ENCODE data around the gene IKZF3. TPM values are rescaled to one million over a fixed set of nuclear protein-coding genes. Genes with fewer than 3 reads are reported as not detected.
"Not testable (repeated sequence)": the region's sequence is repeated elsewhere in the genome, so short reads cannot be mapped to it uniquely, and the experiment has no call there.

Gene IKZF3
- total and polyA plus RNA-seq, 4 donors: 0.08 to 0.30 (median 0.18) TPM

GRCh38 chr17:39887078-39887477 is 23.0 kb upstream of the IKZF3 start:
- no peak for DNase-seq (ENCODE audit: low read depth in 4 of 6, low spot score in 6 of 6)
- Histone ChIP-seq H3K36me3 (ENCODE audit: control insufficient read depth, insufficient read depth, low read length) (no peaks in the 10 kb centered on the region), H3K27ac (ENCODE audit: low read depth, low read length) (no peak overlapping the region), H3K27me3 (ENCODE audit: control insufficient read depth, insufficient read depth, low read length) (no peaks in the 10 kb centered on the region), H3K4me3 (ENCODE audit: low read depth, low read length) (no peak overlapping the region), H3K4me1 (ENCODE audit: control insufficient read depth, insufficient read depth, low read length) (no peaks in the 10 kb centered on the region), H3K9me3 (ENCODE audit: control insufficient read depth, insufficient read depth, low read length) (no peaks in the 10 kb centered on the region)

DNA sequence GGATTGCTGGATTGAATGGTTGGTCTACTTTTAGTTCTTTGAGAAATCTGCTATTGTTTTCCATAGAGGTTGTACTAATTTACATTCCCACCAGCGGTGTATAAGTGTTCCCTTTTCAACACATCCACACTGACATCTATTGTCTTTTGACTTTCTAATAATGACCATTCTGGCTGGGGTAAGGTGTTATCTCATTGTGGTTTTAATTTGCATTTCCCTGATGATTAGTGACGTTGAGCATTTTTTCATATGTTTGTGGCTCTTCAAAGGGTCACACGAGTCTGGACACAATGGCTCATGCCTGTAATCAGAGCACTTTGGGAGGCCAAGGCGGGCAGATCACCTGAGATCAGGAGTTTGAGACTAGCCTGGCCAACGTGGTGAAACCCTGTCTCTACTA is 22.0 kb upstream of the IKZF3 start:
- not testable (repeated sequence) for H3K4me3 ChIP-seq (ENCODE audit: low read depth, low read length); DNase-seq (ENCODE audit: low read depth in 4 of 6, low spot score in 6 of 6); H3K36me3 ChIP-seq (ENCODE audit: control insufficient read depth, insufficient read depth, low read length); H3K4me1 ChIP-seq (ENCODE audit: control insufficient read depth, insufficient read depth, low read length); H3K9me3 ChIP-seq (ENCODE audit: control insufficient read depth, insufficient read depth, low read length); H3K27me3 ChIP-seq (ENCODE audit: control insufficient read depth, insufficient read depth, low read length); H3K27ac ChIP-seq (ENCODE audit: low read depth, low read length)
- 71% methylated on average over 3 of the region's 5 CpGs for WGBS (ENCODE audit: insufficient coverage)

DNA sequence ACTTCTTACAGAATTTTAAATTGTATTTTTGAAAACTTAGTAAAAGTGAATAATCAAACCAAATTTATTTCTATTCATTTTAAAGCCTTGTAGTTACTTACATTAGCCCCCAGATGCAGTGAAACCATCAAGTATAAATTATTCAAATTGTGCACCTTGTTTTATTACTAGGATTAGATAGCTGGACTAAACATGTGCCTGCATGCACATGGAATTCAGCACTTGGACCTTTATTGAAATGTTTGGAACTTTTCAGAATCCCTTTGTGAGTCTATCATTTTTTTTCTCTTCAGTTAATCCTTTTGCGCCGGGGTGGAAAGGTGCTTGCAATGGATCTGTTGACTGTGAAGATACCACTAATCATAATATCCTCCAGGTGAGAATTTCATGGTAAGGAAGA is 8.6 kb upstream of the IKZF3 start:
- H3K27me3 ChIP-seq (ENCODE audit: control insufficient read depth, insufficient read depth, low read length): peaks cover 14% of the 10 kb centered on the region
- WGBS (ENCODE audit: insufficient coverage): no CpG with 5 or more reads among the region's 2 CpGs

DNA sequence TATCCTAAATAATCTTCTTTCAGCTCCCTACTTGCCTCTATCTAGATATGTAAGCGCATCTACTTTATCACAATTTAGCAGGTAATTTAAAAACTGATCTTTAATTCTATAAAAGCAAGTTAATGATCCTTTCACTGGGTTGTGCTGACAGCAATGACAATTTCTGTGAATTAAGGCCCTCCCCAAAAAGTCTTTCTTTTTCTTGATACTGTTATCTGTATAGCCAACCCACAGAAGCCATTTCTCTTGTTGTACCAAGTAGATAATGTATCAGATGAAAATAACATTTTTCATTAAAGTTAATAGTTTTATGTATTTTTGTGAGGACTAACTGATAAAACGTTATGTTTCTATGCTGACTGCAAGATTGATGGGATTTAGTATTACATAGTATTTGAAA is 7.7 kb upstream of the IKZF3 start:
- WGBS (ENCODE audit: insufficient coverage): no CpG with 5 or more reads among the region's 2 CpGs
- peaks cover 7% of the 10 kb centered on the region for H3K4me1 ChIP-seq (ENCODE audit: control insufficient read depth, insufficient read depth, low read length)
- peaks cover 2% of the 10 kb centered on the region for H3K9me3 ChIP-seq (ENCODE audit: control insufficient read depth, insufficient read depth, low read length)
- H3K4me3 ChIP-seq (ENCODE audit: low read depth, low read length): no peak overlapping the region
- H3K27me3 ChIP-seq (ENCODE audit: control insufficient read depth, insufficient read depth, low read length): peaks cover 21% of the 10 kb centered on the region
- no peaks in the 10 kb centered on the region for H3K36me3 ChIP-seq (ENCODE audit: control insufficient read depth, insufficient read depth, low read length)
- no peak for DNase-seq (ENCODE audit: low read depth in 4 of 6, low spot score in 6 of 6)
- no peak overlapping the region for H3K27ac ChIP-seq (ENCODE audit: low read depth, low read length)

More for the DNA sequence above, 8.6 kb upstream of the IKZF3 start:
- Histone ChIP-seq H3K4me3 (ENCODE audit: low read depth, low read length) (no peak overlapping the region), H3K36me3 (ENCODE audit: control insufficient read depth, insufficient read depth, low read length) (no peaks in the 10 kb centered on the region), H3K4me1 (ENCODE audit: control insufficient read depth, insufficient read depth, low read length) (peaks cover 6% of the 10 kb centered on the region), H3K27ac (ENCODE audit: low read depth, low read length) (no peak overlapping the region), H3K9me3 (ENCODE audit: control insufficient read depth, insufficient read depth, low read length) (no peaks in the 10 kb centered on the region)
- DNase-seq (ENCODE audit: low read depth in 4 of 6, low spot score in 6 of 6): peak in 1 of 6 donors; percentile 6

- H3K27me3 ChIP-seq (ENCODE audit: control insufficient read depth, insufficient read depth, low read length): peaks cover 28% of the 10 kb centered on the region
- H3K36me3 ChIP-seq (ENCODE audit: control insufficient read depth, insufficient read depth, low read length): no peaks in the 10 kb centered on the region
- peaks cover 2% of the 10 kb centered on the region for H3K9me3 ChIP-seq (ENCODE audit: control insufficient read depth, insufficient read depth, low read length)
- H3K4me3 ChIP-seq (ENCODE audit: low read depth, low read length): no peak overlapping the region
- no peak overlapping the region for H3K27ac ChIP-seq (ENCODE audit: low read depth, low read length)
- DNase-seq (ENCODE audit: low read depth in 4 of 6, low spot score in 6 of 6): no peak
- peaks cover 7% of the 10 kb centered on the region for H3K4me1 ChIP-seq (ENCODE audit: control insufficient read depth, insufficient read depth, low read length)
- no CpG with 5 or more reads among the region's 1 CpG for WGBS (ENCODE audit: insufficient coverage)
Observed at GRCh38 chr17:39870776-39871175, 6.7 kb upstream of the IKZF3 start.

- Histone ChIP-seq H3K36me3 (ENCODE audit: control insufficient read depth, insufficient read depth, low read length) (no peaks in the 10 kb centered on the region), H3K9me3 (ENCODE audit: control insufficient read depth, insufficient read depth, low read length) (peaks cover 2% of the 10 kb centered on the region), H3K27me3 (ENCODE audit: control insufficient read depth, insufficient read depth, low read length) (peaks cover 46% of the 10 kb centered on the region), H3K4me3 (ENCODE audit: low read depth, low read length) (no peak overlapping the region), H3K27ac (ENCODE audit: low read depth, low read length) (no peak overlapping the region), H3K4me1 (ENCODE audit: control insufficient read depth, insufficient read depth, low read length) (peaks cover 10% of the 10 kb centered on the region)
- 68% methylated on average over 15 of the region's 17 CpGs for WGBS (ENCODE audit: insufficient coverage)
- DNase-seq (ENCODE audit: low read depth in 4 of 6, low spot score in 6 of 6): no peak
Observed at GRCh38 chr17:39868554-39868942, 4.4 kb upstream of the IKZF3 start.

DNA sequence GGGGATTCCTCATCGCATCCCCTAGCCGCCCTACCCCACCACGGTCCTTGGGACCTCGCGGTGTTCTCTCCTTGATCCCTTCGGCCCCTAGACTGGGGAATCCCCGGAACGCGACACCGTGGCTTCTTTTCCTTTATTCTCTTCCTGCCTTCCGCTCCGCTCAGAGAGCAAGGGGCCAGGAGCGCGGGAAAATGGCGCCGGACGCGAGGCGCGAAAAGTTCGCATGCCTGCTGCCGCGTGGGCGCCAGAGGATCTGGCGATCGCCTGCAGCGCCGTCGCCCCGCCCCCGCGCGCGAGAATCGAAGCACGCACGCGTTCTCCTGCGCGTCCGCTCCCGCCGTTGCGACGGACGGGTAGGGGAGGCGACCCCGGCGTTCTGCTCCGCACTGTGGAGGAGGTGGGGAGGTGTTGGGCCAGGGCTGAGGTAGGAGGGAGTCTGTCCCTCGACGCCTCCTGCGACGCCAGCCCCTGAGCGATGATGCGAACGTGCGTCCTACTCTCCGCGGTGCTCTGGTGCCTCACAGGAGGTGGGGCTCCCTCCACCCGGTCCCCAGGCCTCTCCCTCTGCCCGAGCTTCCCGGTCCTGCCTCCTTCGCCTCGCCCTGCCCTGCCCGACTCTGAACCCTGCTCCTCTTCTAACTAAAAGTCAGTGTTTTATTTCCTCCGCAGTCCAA is 3.9 kb upstream of the IKZF3 start, which contains the start of gene ZPBP2:
Gene ZPBP2 (plus strand): TSS at position 323 of the 674 bp plus-strand sequence. CDS start 153 bp downstream, at position 476.
- Histone ChIP-seq H3K27ac (ENCODE audit: low read depth, low read length) (no peak within 1 kb of the TSS), H3K36me3 (ENCODE audit: control insufficient read depth, insufficient read depth, low read length) (no peaks in the 10 kb centered on the region), H3K4me1 (ENCODE audit: control insufficient read depth, insufficient read depth, low read length) (peaks cover 10% of the 10 kb centered on the region), H3K9me3 (ENCODE audit: control insufficient read depth, insufficient read depth, low read length) (peaks cover 2% of the 10 kb centered on the region), H3K4me3 (ENCODE audit: low read depth, low read length) (no peak within 1 kb of the TSS), H3K27me3 (ENCODE audit: control insufficient read depth, insufficient read depth, low read length) (peaks cover 51% of the 10 kb centered on the region)
- 23% methylated on average over 67 of the region's 67 CpGs for WGBS (ENCODE audit: insufficient coverage)
- DNase-seq (ENCODE audit: low read depth in 4 of 6, low spot score in 6 of 6): peak in 1 of 6 donors; percentile 28

DNA sequence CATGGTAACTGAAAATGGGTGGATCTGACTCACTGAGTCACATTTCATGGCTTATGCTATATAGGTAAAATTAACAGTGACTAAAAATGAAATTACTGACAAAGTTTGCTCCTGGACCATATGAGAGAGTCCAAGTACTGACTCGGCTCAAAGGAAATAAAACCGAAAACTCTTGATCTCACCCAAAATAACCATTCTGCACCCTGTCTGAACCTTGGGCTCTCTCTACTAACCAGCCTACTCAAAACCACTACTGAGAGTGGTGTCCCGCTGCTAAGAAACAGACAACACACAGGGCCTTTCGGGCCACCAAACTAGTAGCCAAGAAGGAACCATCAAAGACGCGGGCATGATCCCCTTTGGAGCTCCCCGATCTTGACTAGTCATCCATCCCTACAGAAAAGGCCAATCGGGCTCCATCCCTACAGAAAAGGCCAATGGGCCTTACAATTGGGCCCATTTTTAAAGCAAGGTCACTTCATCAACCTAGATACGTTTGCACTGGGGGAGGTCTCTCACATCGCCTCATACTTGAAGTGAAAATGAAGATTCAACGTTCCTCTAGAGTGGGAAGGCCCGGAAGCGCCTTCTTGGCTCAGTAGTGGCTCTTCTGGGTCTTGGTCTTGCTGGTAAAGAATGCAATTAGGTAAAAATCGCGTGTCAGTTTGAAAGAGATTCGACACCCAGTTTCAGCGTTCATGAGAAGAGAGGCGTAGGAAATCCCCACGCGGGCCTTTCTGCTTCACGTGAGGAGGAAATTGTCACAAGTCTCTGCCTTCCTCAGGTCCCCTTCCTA is 3.2 kb upstream of the IKZF3 start:
- no peak overlapping the region for H3K27ac ChIP-seq (ENCODE audit: low read depth, low read length)
- peaks cover 54% of the 10 kb centered on the region for H3K27me3 ChIP-seq (ENCODE audit: control insufficient read depth, insufficient read depth, low read length)
- 84% methylated on average over 21 of the region's 21 CpGs for WGBS (ENCODE audit: insufficient coverage)
- peaks cover 10% of the 10 kb centered on the region for H3K4me1 ChIP-seq (ENCODE audit: control insufficient read depth, insufficient read depth, low read length)
- no peak overlapping the region for H3K4me3 ChIP-seq (ENCODE audit: low read depth, low read length)
- DNase-seq (ENCODE audit: low read depth in 4 of 6, low spot score in 6 of 6): no peak
- H3K9me3 ChIP-seq (ENCODE audit: control insufficient read depth, insufficient read depth, low read length): peaks cover 2% of the 10 kb centered on the region
- no peaks in the 10 kb centered on the region for H3K36me3 ChIP-seq (ENCODE audit: control insufficient read depth, insufficient read depth, low read length)

GRCh38 chr17:39866013-39866730 is 2.1 kb upstream of the IKZF3 start:
- Histone ChIP-seq H3K36me3 (ENCODE audit: control insufficient read depth, insufficient read depth, low read length) (no peaks in the 10 kb centered on the region), H3K27ac (ENCODE audit: low read depth, low read length) (no peak overlapping the region), H3K27me3 (ENCODE audit: control insufficient read depth, insufficient read depth, low read length) (peaks cover 62% of the 10 kb centered on the region), H3K9me3 (ENCODE audit: control insufficient read depth, insufficient read depth, low read length) (peaks cover 2% of the 10 kb centered on the region), H3K4me1 (ENCODE audit: control insufficient read depth, insufficient read depth, low read length) (peaks cover 10% of the 10 kb centered on the region), H3K4me3 (ENCODE audit: low read depth, low read length) (no peak overlapping the region)
- DNase-seq (ENCODE audit: low read depth in 4 of 6, low spot score in 6 of 6): no peak
- WGBS (ENCODE audit: insufficient coverage): no CpG with 5 or more reads among the region's 8 CpGs
